WTC11 (cell line): Measurements from ENCODE around the gene CELSR2. TPM values are rescaled to one million over a fixed set of nuclear protein-coding genes. Genes with fewer than 3 reads are reported as not detected.

ENCODE experiments used
- ATAC-seq: fragments of 200-7000 bp; cut with Tn5 transposase; 2 replicates; pipeline ENCODE4 v1.10.0; 2021; ENCODE audit warnings: mild to moderate bottlenecking, moderate library complexity
- CTCF ChIA-PET: fragments of 300-600 bp; sonication (Branson Sonifier 250); formaldehyde crosslinking; loops from one replicate; lab custom pipeline; 2021; ENCODE audit warnings: antibody characterized with exemption; lab: Charles Lee
- POLR2A ChIA-PET: fragments of 350-600 bp; sonication (Branson Sonifier 250); formaldehyde crosslinking; loops from one replicate; lab custom pipeline; 2021; ENCODE audit warnings: antibody characterized with exemption; lab: Charles Lee
- DNase-seq: peaks from one replicate; pipeline ENCODE4 v3.0.0; 2021; ENCODE audit warnings: low spot score
- H3K27ac Mint-ChIP-seq: 2 replicates; pipeline ENCODE4 v1.8.0; 2021; ENCODE audit warnings: mixed read lengths
- H3K27me3 Mint-ChIP-seq: 2 replicates; pipeline ENCODE4 v1.8.0; 2021; ENCODE audit warnings: low read depth, mild to moderate bottlenecking, moderate library complexity, mixed read lengths
- H3K36me3 Mint-ChIP-seq: 2 replicates; pipeline ENCODE4 v1.8.0; 2021; ENCODE audit warnings: mixed read lengths
- H3K4me1 Mint-ChIP-seq: 2 replicates; pipeline ENCODE4 v1.8.0; 2022; ENCODE audit warnings: mixed read lengths
- H3K4me3 Mint-ChIP-seq: 2 replicates; pipeline ENCODE4 v1.8.0; 2021; ENCODE audit warnings: mild to moderate bottlenecking, moderate library complexity, mixed read lengths
- H3K9me3 Mint-ChIP-seq: 2 replicates; pipeline ENCODE4 v1.8.0; 2021; ENCODE audit warnings: mixed read lengths
- ATF1 ChIP-seq: sonication (generic); formaldehyde crosslinking; IDR thresholded peaks from 2 replicates; pipeline ENCODE4 v1.8.1; 2023; ENCODE audit warnings: mild to moderate bottlenecking, moderate library complexity, missing genetic modification reagents
- CREM ChIP-seq: sonication (generic); formaldehyde crosslinking; IDR thresholded peaks from 2 replicates; pipeline ENCODE4 v1.8.1; 2022; ENCODE audit warnings: mild to moderate bottlenecking, missing genetic modification reagents, moderate library complexity
- ESRRA ChIP-seq: sonication (generic); formaldehyde crosslinking; IDR thresholded peaks from 2 replicates; pipeline ENCODE4 v1.8.1; 2022; ENCODE audit warnings: mild to moderate bottlenecking, missing genetic modification reagents, borderline replicate concordance
- MYBL2 ChIP-seq: sonication (generic); formaldehyde crosslinking; IDR thresholded peaks from 2 replicates; pipeline ENCODE4 v1.8.1; 2023; ENCODE audit warnings: mild to moderate bottlenecking, moderate library complexity, missing genetic modification reagents
- NR2C2 ChIP-seq: sonication (generic); formaldehyde crosslinking; IDR thresholded peaks from 2 replicates; pipeline ENCODE4 v1.8.0; 2022; ENCODE audit warnings: mild to moderate bottlenecking, missing genetic modification reagents
- PRDM15 ChIP-seq: sonication (generic); formaldehyde crosslinking; IDR thresholded peaks from 2 replicates; pipeline ENCODE4 v1.8.0; 2022; ENCODE audit warnings: missing genetic modification reagents
- SMAD3 ChIP-seq: sonication (generic); formaldehyde crosslinking; IDR thresholded peaks from 2 replicates; pipeline ENCODE4 v1.8.0; 2022; ENCODE audit warnings: missing genetic modification reagents, mild to moderate bottlenecking, borderline replicate concordance
- SP1 ChIP-seq: sonication (generic); formaldehyde crosslinking; conservative IDR thresholded peaks from 2 replicates; pipeline ENCODE4 v1.8.1; 2022; ENCODE audit warnings: missing genetic modification reagents
- ZNF396 ChIP-seq: fragments of 250-450 bp; sonication (Bioruptor Pico); IDR thresholded peaks from 2 replicates; pipeline ENCODE4 v1.8.0; 2021; ENCODE audit warnings: mild to moderate bottlenecking, moderate library complexity, borderline replicate concordance
- ZSCAN18 ChIP-seq: fragments of 250-450 bp; sonication (Bioruptor Pico); IDR thresholded peaks from 2 replicates; pipeline ENCODE4 v2.1.2; 2022; ENCODE audit warnings: mild to moderate bottlenecking, moderate library complexity
- total RNA-seq: library from RNA; stranded (reverse); gene quantifications from 3 replicates; pipeline ENCODE4 v1.2.3, GENCODE V29; 2021
- TF ChIP-seq, protein P1 (sequence below): sonication (generic); formaldehyde crosslinking; IDR thresholded peaks from 2 replicates; pipeline ENCODE4 v1.8.1; 2022; ENCODE audit warnings: missing genetic modification reagents, borderline replicate concordance
- TF ChIP-seq, protein P2 (sequence below): sonication (generic); formaldehyde crosslinking; IDR thresholded peaks from 2 replicates; pipeline ENCODE4 v1.8.1; 2023; ENCODE audit warnings: mild to moderate bottlenecking, missing genetic modification reagents
- TF ChIP-seq, protein P3 (sequence below): sonication (generic); formaldehyde crosslinking; IDR thresholded peaks from 2 replicates; pipeline ENCODE4 v1.8.0; 2022; ENCODE audit warnings: mild to moderate bottlenecking, missing genetic modification reagents
- TF ChIP-seq, protein P4 (sequence below): sonication (generic); formaldehyde crosslinking; IDR thresholded peaks from 2 replicates; pipeline ENCODE4 v1.8.1; 2022; ENCODE audit warnings: low read depth, mild to moderate bottlenecking, moderate library complexity, missing genetic modification reagents, borderline replicate concordance
- TF ChIP-seq, protein P5 (sequence below): fragments of 250-450 bp; sonication (Bioruptor Pico); conservative IDR thresholded peaks from 2 replicates; pipeline ENCODE4 v1.9.0; 2021; ENCODE audit warnings: mild to moderate bottlenecking
- TF ChIP-seq, protein P6 (sequence below): sonication (generic); formaldehyde crosslinking; IDR thresholded peaks from 2 replicates; pipeline ENCODE4 v1.8.1; 2023; ENCODE audit warnings: mild to moderate bottlenecking, missing genetic modification reagents, moderate library complexity

Gene CELSR2
- total RNA-seq, 1 experiment from 2014 or later, result 31.3 TPM

DNA sequence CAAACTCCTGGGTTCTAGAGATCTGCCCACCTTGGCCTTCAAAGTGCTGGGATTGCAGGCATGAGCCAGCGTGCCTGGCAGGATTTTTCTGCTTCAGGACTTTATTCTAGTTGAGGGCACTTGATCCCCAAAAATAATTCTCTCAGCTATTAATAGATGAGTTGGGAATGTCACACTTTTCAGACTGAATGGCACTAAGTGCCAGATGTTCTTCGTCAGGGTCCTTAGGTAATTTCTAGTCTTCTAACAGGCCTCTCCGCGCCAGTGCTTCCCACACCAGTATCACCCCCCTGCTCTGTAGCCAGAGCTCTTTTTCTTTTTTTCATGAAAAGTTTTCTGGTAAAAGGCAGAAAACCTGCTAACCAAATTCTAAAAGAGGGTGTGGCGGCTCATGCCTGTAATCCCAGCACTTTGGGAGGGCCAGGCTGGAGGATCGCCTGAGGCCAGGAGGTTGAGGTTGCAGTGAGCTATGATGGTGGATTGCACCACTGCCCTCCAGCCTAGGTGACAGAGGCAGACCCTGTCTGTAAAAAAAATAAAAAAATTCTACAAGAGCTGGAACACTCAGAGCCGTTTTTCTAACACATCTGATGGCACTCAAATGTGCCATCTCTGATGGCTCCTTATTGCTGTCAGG is 41.8 kb upstream of the CELSR2 start (continued):
- TF ChIP-seq SMAD3 (CRISPR knock-in tag) (no peak), CREM (no peak), ZSCAN18 (CRISPR knock-in tag) (no peak)
- TF ChIP-seq, protein P1, sequence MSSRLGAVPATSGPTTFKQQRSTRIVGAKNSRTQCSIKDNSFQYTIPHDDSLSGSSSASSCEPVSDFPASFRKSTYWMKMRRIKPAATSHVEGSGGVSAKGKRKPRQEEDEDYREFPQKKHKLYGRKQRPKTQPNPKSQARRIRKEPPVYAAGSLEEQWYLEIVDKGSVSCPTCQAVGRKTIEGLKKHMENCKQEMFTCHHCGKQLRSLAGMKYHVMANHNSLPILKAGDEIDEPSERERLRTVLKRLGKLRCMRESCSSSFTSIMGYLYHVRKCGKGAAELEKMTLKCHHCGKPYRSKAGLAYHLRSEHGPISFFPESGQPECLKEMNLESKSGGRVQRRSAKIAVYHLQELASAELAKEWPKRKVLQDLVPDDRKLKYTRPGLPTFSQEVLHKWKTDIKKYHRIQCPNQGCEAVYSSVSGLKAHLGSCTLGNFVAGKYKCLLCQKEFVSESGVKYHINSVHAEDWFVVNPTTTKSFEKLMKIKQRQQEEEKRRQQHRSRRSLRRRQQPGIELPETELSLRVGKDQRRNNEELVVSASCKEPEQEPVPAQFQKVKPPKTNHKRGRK (CRISPR knock-in tag), result no peak

DNA sequence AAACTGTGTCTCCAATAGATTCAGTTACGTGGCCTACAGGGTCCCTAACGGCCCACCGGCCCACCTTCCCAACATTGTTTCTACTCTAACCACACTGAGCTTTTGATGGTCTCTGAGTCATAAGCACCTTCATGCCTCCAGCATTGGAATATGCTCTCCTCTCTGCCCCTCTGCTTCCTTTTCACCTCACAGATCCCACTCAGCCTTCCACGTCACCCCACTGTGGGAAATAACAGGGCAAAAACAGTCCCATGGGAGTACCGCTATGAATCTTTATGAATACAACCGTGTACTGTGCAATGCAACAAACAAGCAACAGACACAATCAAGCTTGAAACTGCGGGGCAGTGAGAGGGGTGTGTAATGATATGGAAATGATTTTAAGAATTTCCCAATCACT is 40.9 kb upstream of the CELSR2 start:
- Mint-ChIP-seq H3K27me3 (peaks cover 2% of the 10 kb centered on the region), H3K4me3 (no peak overlapping the region), H3K4me1 (0 out of 2 replicates have a peak, but pooled peaks cover 4% of the 10 kb centered on the region)
- POLR2A ChIA-PET, result no interaction called here
- CTCF ChIA-PET, result interaction anchor here (1.0 to 1.7 kb wide), 3 partner anchors 15 to 46 kb away, joined by 3 to 5 read pairs (median 5); no protein-coding TSS in a partner anchor
- no peak for TF ChIP-seq ATF1
- TF ChIP-seq, protein P2, sequence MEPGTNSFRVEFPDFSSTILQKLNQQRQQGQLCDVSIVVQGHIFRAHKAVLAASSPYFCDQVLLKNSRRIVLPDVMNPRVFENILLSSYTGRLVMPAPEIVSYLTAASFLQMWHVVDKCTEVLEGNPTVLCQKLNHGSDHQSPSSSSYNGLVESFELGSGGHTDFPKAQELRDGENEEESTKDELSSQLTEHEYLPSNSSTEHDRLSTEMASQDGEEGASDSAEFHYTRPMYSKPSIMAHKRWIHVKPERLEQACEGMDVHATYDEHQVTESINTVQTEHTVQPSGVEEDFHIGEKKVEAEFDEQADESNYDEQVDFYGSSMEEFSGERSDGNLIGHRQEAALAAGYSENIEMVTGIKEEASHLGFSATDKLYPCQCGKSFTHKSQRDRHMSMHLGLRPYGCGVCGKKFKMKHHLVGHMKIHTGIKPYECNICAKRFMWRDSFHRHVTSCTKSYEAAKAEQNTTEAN (CRISPR knock-in tag), result no peak
- no peak for TF ChIP-seq NR2C2
- TF ChIP-seq, protein P1 (CRISPR knock-in tag), result no peak
- TF ChIP-seq, protein P3, sequence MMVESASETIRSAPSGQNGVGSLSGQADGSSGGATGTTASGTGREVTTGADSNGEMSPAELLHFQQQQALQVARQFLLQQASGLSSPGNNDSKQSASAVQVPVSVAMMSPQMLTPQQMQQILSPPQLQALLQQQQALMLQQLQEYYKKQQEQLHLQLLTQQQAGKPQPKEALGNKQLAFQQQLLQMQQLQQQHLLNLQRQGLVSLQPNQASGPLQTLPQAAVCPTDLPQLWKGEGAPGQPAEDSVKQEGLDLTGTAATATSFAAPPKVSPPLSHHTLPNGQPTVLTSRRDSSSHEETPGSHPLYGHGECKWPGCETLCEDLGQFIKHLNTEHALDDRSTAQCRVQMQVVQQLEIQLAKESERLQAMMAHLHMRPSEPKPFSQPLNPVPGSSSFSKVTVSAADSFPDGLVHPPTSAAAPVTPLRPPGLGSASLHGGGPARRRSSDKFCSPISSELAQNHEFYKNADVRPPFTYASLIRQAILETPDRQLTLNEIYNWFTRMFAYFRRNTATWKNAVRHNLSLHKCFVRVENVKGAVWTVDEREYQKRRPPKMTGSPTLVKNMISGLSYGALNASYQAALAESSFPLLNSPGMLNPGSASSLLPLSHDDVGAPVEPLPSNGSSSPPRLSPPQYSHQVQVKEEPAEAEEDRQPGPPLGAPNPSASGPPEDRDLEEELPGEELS (CRISPR knock-in tag), result no peak
- no peak for TF ChIP-seq PRDM15 (CRISPR knock-in tag)
- TF ChIP-seq ZNF396, result no peak
- no peak for TF ChIP-seq MYBL2 (CRISPR knock-in tag)
- TF ChIP-seq, protein P4, sequence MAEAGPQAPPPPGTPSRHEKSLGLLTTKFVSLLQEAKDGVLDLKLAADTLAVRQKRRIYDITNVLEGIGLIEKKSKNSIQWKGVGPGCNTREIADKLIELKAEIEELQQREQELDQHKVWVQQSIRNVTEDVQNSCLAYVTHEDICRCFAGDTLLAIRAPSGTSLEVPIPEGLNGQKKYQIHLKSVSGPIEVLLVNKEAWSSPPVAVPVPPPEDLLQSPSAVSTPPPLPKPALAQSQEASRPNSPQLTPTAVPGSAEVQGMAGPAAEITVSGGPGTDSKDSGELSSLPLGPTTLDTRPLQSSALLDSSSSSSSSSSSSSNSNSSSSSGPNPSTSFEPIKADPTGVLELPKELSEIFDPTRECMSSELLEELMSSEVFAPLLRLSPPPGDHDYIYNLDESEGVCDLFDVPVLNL (CRISPR knock-in tag), result no peak
- TF ChIP-seq, protein P5, sequence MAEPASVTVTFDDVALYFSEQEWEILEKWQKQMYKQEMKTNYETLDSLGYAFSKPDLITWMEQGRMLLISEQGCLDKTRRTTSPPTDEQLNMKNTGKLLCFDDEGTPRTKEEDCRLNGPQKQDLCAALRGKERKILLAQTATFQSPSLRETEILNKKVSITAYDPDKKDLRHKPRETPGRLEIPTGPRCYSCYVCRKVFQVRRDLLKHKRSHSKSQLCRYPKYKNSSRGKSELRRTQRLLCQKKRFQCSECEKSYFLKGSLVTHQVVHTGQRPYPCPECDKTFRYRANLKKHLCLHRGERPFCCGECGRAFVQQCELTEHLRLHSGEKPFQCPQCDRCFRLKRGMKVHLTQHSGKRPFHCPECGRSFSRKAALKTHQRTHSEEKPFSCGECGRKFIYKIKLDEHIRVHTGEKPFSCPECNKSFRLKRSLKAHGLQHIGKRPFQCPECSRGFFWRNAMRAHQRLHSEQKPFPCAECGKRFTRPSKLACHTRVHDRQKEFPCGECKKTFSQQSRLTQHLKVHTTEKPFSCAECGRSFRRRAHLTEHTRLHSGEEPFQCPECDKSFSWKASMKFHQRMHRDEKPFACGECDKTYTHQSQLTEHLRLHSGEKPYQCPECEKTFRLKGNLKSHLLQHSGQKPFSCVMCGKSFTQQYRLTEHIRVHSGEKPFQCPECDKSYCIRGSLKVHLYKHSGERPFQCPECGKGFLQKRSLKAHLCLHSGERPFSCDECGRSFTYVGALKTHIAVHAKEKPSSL (CRISPR knock-in tag), result no peak
- TF ChIP-seq SP1 (CRISPR knock-in tag), result no peak
- no peak for TF ChIP-seq ESRRA
- no peak for TF ChIP-seq CREM
- TF ChIP-seq, protein P6, sequence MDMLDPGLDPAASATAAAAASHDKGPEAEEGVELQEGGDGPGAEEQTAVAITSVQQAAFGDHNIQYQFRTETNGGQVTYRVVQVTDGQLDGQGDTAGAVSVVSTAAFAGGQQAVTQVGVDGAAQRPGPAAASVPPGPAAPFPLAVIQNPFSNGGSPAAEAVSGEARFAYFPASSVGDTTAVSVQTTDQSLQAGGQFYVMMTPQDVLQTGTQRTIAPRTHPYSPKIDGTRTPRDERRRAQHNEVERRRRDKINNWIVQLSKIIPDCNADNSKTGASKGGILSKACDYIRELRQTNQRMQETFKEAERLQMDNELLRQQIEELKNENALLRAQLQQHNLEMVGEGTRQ (CRISPR knock-in tag), result no peak
- TF ChIP-seq, all 79 proteins: peak for 0
- DNase-seq, result no peak
- Mint-ChIP-seq H3K9me3 (no peaks in the 10 kb centered on the region), H3K36me3 (no peaks in the 10 kb centered on the region), H3K27ac (no peak overlapping the region)
- no peak for ATAC-seq
